ENCODE data around the gene AXIN2. TPM values are rescaled to one million over a fixed set of nuclear protein-coding genes. Genes with fewer than 3 reads are reported as not detected.

AXIN2 gene
- total RNA-seq, 2 donors from 2014 or later: 21.2 to 23.5 TPM

DNA sequence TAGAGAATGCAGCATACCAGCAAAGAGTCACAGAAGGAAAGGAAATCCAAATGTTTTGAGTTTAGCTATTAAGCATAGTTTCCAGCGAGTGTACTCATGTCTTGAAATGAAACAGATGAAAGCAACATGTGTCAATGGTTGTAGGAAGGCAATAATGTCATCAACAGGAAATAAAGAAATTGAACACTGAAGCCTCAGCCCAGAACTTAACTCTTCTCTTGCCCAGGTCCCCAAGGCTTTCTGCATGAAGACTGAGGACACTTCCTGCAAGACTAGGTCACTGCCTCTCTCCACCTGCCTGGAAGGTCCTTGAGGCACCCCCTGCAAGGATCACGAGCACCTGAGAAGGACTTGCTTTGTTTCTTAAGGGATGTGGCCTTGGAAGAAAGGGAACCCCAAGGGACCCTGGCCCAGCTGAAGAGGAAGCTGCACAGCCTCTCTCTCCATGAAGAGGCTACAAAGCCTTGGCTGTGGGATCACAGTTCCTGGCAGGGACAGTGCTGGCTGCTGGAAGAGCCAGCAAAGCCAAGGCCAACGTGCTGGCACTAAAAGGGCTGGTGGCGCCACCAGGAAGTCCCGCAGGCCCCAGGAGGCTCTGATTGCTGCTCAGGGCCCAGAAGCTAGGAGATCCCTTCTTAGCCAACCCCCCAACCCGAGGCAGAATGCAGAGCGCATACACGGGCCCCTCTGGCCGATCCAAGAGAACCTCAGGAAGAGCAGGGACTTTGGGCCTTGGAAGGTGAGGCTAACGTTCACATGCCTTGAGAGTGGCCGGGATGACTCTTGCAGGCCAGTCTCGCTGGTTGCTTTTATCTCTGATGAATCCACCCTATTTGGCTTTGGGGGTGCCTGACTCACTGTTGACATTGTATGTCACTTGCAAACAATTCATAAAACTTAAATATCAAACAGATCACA is 23.4 kb upstream of the AXIN2 start:
- intact Hi-C loops (cut with DNase I): no loop called here
- DNase-seq (ENCODE audit: low spot score): no peak

DNA sequence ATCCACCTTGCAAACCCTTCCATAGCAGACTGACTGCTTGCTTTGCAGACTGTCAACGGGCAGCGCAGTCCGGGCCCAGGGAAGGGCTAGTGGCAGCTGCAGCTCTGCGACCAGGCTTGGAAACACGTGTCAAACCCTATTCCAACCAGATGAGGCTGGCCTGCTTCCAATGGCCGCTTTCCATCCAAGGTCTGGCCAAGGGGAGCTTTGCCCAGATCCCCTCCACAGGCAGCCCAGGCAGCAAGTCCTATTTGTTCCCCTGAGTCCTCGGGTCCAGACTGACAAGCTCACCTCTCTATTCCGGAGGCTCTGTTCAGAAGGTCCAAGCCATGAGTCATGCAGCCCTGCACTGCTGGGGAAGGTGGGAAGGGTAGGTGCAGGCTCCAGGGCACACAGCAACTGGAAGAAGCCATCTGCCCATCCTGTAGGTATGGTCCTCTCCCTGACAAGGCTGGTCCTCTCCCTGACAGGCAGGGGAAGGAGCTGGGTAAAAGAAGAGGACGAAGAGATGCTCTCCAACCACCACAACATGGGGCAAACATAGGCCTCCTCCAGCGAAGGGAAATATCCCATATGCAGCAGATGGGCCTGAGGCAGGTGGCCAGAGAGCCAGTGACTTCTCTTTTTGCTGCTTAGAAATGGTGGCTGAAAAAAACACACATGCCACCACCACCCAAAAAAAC is 22.6 kb upstream of the AXIN2 start:
- intact Hi-C loops (cut with DNase I): no loop called here
- DNase-seq (ENCODE audit: low spot score): no peak

GRCh38 chr17:65576939-65577338 is 15.5 kb upstream of the AXIN2 start:
- intact Hi-C loops (cut with DNase I): no loop called here
- no peak for DNase-seq (ENCODE audit: low spot score)

GRCh38 chr17:65573282-65573602 is 11.8 kb upstream of the AXIN2 start:
- intact Hi-C loops (cut with DNase I): no loop called here
- DNase-seq (ENCODE audit: low spot score): no peak

- no peak for DNase-seq (ENCODE audit: low spot score)
- intact Hi-C loops (cut with DNase I): no loop called here
These were observed 11.3 kb upstream of the AXIN2 start for GRCh38 chr17:65572581-65573281.

DNA sequence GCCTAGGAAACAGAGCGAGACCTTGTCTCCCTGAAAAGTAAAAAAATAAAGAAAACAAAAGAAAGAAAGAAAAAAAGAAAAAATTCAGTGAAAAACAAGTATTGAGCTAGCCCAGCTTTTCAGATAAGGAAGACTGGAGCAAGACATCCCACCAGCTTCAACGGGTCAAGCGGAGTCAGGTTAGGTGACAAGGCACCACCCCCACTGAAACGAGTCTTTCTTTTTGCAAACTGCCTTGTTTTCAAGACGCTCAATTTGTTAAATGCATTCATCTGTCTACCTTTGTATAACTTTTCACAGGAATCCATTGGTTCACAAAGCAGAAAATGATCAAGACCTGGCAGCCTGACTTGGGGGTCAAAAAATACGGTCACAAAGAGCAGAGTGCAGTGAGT is 10.7 kb upstream of the AXIN2 start:
- no peak for DNase-seq (ENCODE audit: low spot score)
- intact Hi-C loops (cut with DNase I): no loop called here

GRCh38 chr17:65568918-65569317 is 7.5 kb upstream of the AXIN2 start:
- intact Hi-C loops (cut with DNase I): no loop called here

DNA sequence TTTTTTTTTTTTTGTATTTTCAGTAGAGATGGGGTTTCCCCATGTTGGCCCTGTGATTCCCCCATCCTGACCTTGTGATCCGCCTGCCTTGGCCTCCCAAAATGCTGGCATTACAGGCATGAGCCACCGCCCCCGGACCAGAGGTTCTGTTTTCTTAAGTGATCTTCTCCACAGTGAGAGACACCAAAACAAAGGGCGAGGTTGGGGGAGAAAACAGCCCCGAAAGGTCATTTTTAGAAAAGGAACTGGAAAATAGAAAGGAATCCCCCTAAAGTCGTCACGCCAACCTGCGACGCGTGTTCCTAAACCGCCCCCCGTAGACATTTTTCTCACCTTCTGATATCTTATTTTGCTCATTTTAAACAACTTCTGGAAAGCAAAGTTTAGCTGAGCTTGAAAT is 6.1 kb upstream of the AXIN2 start:
- DNase-seq (ENCODE audit: low spot score): no peak
- intact Hi-C loops (cut with DNase I): no loop called here

More at GRCh38 chr17:65568918-65569317, 7.5 kb upstream of the AXIN2 start:
- no peak for DNase-seq (ENCODE audit: low spot score)

GRCh38 chr17:65565559-65565958 is 4.1 kb upstream of the AXIN2 start:
- no peak for DNase-seq (ENCODE audit: low spot score)
- intact Hi-C loops (cut with DNase I): no loop called here

DNA sequence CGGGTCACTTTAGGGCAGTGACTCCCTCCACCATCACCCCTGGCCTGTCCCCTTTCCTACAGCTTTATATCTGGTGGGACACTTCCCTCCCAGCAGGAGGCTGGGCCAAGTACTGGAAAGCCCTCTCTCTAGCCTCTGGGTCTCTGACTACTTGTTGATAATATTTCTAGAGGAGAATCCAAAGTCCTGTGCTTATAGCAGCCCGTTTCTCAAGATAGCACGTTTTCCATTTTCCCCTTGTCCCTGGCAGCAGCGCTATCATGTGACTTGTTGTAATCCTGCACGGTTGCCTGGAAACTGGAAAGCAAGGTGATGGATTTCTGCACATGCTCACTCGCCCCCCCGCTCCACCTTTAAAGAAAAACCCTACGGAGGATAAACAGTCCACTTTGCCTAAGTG is 3.3 kb upstream of the AXIN2 start:
- intact Hi-C loops (cut with DNase I): no loop called here
- no peak for DNase-seq (ENCODE audit: low spot score)

DNA sequence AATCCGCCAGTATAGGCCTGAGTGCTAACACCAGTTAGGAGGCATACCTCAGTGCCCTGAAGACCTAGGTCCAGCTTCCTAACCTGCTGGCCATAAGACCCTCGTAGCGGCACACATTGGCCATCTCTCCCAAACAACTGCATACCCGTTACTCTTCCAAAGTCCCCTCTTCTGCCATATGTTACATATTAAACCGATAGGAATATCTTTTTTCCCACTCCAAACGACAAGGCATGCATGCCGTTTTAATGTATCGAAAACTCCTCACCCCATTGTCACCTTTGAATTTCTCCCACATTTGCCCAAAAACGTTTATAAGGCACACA is 721 bp upstream of the AXIN2 start:
- intact Hi-C loops (cut with DNase I): no loop called here
- no peak for DNase-seq (ENCODE audit: low spot score)

DNA sequence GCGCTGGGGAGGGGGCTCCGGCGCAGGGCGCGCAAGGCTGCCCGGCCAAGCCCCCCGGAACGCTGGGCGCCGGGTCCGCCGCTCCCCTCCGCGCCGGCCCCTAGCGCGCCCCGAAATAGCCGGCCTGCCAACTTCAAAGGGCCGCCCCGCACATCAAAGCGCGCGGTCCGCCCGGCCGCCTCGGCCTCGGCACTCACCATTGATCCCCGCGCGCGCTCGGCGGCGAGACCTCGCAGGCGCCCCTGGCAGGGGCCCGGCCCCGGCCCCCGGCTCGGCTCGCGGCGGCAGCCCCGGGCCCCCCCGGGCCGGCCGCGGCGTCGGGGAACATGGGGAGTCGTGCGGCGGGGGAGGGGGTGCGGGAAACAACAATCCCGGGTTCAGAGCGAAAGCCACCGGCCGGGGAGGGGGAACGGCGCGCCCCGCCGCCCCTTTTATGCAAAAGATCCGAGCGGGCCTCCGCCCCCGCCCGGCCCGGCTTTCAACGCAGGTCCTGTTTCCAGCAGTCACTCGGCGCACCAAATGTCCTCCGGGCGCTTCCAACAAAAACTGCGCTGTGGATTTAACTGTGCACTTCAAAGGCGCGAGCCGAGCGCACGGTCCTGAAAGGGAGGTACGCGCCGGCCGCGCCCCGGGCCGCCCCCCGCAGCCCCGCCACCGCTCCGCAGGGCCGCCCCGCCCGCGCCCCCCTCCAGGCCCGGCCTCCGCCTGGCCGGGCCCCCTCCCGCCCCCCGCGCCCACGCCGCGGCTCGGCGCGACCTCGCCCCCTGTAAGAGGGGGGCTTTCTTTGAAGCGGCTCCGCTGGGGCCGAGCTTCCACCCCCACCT is 608 bp downstream of the AXIN2 start:
- intact Hi-C loops (cut with DNase I): no loop called here

DNA sequence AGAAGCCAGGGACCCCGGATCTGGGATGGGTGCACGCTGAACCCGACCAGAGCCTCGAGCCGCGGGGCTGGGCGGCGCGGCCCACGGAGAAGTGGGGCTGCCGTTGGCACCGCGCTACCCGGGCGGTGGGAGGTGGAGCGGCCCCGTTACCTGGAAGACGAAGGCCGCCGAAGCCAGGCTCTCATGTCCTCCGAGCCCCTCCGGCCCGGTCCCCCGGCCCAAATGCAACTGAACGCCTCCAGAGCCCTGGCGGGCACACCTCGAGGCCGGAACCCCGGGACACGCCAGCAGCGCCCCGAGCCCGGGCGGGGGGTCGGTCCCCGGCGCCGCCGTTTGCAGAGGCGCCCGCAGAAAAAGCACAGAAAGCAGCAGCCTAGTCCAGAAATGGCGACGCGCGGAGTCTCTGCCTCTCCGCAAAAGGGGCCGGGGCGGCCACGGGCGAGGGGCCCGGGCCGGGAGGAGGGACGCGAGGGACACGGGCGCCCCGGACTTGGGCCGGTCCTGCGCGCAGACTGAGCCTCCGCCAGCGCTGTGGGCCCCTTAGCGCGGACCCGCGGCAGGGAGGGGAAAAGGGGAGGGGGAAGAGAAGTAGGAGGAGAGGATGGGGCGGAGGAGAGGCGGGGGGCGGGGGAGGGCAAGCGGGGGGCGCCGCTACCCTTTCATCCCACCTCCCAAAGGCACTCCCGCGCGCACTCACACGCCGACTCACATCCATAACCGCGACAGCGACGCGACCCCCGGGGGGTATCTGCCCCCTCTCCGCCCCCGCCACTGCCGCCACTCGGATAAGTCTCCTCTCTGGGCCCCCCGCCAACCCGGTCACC is 1.4 kb downstream of the AXIN2 start:
- intact Hi-C loops (cut with DNase I): loop anchor here (5.0 to 10.0 kb wide), 3 partner anchors 93 to 265 kb away; no protein-coding TSS in a partner anchor
- no peak for DNase-seq (ENCODE audit: low spot score)

More for the DNA sequence above, 608 bp downstream of the AXIN2 start:
- DNase-seq (ENCODE audit: low spot score): peak; percentile 95

DNA sequence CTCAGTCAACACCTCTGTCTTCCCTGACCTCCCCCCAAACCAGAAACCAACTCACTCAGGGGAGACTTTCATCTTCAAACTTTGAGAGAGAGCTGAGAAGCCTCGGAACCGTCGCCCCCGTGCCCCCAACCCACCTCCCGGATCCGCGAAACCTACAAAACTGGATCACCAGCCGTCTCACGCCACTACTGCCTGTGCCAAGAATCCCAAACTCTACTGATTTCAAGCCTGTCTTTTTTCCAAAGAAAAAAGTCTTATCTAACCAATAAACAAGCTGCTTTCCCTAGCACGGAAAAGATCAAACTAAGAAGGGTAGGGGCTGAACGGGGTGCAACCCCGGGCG is 2.0 kb downstream of the AXIN2 start:
- DNase-seq (ENCODE audit: low spot score): no peak
- intact Hi-C loops (cut with DNase I): loop anchor here (5.0 to 10.0 kb wide), 3 partner anchors 92 to 265 kb away; no protein-coding TSS in a partner anchor

DNA sequence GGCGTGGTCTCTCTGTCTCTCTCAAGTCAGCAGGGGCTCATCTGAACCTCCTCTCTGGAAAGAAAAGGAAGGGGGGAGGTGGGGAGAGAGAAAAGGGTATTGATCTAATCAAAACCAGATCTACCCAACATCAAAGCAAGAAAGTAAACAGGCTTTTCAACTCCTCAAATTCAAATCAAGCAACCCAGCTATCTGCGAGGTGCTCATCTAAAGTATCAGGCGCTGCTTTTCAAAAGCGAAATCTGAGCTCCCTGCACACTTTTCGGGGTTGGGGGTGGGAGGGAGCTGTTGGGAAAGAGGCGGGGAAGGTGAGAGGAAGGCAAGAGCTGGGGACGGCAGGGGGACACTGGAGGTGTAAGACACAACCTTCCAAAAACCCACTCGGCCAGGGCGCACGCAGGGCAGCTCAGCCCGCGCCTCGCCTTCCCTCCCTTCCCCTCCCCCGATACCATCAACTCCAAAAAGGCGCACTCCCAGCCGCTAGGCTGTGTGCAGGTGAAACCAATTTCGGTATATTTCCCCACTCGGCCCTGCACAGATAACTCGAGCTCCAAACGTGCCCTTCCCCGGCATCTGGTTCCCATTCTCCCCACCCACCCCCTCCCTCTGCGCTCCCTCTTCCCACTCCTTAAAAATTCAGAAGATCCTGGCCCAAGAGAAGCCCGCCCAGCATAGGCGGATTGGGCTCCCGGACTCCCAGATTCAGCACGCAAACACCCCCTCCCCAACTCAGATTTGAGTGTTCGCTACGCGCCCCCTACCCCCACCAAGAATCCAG is 2.6 kb downstream of the AXIN2 start:
- intact Hi-C loops (cut with DNase I): loop anchor here (5.0 to 10.0 kb wide), 3 partner anchors 92 to 264 kb away; no protein-coding TSS in a partner anchor
- DNase-seq (ENCODE audit: low spot score): no peak

DNA sequence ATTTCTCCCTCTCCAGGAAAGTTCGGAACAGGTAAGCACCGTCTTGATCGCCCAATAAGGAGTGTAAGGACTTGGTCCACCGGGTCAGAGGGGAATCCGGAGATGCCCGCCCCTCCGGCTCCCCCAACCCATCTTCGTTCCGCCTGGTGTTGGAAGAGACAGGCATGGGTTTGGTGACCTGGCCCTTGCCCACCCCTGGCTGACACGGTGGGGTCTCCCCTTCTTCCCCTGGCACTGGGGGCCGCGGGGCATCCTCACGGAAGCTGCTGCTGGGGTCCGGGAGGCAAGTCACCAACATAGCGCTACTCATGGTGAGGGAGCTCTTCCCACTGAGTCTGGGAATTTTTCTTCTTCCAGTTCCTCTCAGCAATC is 3.2 kb downstream of the AXIN2 start:
- DNase-seq (ENCODE audit: low spot score): no peak
- intact Hi-C loops (cut with DNase I): loop anchor here (5.0 to 10.0 kb wide), 3 partner anchors 91 to 263 kb away; no protein-coding TSS in a partner anchor

GRCh38 chr17:65557349-65558310 is 3.8 kb downstream of the AXIN2 start:
- intact Hi-C loops (cut with DNase I): loop anchor here (5.0 to 10.0 kb wide), 3 partner anchors 90 to 263 kb away; no protein-coding TSS in a partner anchor
- no peak for DNase-seq (ENCODE audit: low spot score)
